Astrocyte (in vitro differentiated cells and primary cell): Measurements from ENCODE around the gene KIAA1614. TPM values are rescaled to one million over a fixed set of nuclear protein-coding genes. Genes with fewer than 3 reads are reported as not detected.

Experiments used
- DNase-seq: peaks from one replicate; pipeline ENCODE4 v3.0.0-alpha.2; 2010; ENCODE audit warnings: low read depth
- FAIRE-seq: peaks from 2 replicates; lab custom pipeline; 2011; peaks lifted over from hg19 to GRCh38; lab: Jason Lieb, UNC
- H2AFZ ChIP-seq: 2 replicates; pipeline ENCODE4 v1.6.0; 2012; ENCODE audit warnings: low read depth, low read length, inconsistent platforms
- H3K27ac ChIP-seq: 2 replicates; pipeline ENCODE4 v1.5.1; 2011; ENCODE audit warnings: low read depth, low read length, inconsistent platforms
- H3K27me3 ChIP-seq: 2 replicates; pipeline ENCODE4 v1.6.0; 2011; ENCODE audit warnings: low read length, inconsistent platforms; ENCODE audit not compliant: insufficient read depth
- H3K36me3 ChIP-seq: 2 replicates; pipeline ENCODE4 v1.5.1; 2011; ENCODE audit warnings: low read length, inconsistent platforms; ENCODE audit not compliant: insufficient read depth
- H3K4me1 ChIP-seq: 2 replicates; pipeline ENCODE4 v1.5.1; 2011; ENCODE audit warnings: low read length, inconsistent platforms; ENCODE audit not compliant: insufficient read depth
- H3K4me2 ChIP-seq: 2 replicates; pipeline ENCODE4 v1.6.0; 2012; ENCODE audit warnings: low read length, inconsistent platforms
- H3K4me3 ChIP-seq: 2 replicates; pipeline ENCODE4 v1.5.1; 2011; ENCODE audit warnings: low read depth, mild to moderate bottlenecking, low read length, inconsistent platforms; ENCODE audit not compliant: insufficient read depth
- H3K79me2 ChIP-seq: 2 replicates; pipeline ENCODE4 v1.6.0; 2012; ENCODE audit warnings: mild to moderate bottlenecking, low read length, inconsistent platforms; ENCODE audit not compliant: insufficient read depth
- H3K9ac ChIP-seq: 2 replicates; pipeline ENCODE4 v1.6.0; 2012; ENCODE audit warnings: mild to moderate bottlenecking, low read length, inconsistent platforms
- H3K9me3 ChIP-seq: 2 replicates; pipeline ENCODE4 v1.5.1; 2012; ENCODE audit warnings: low read depth, mild to moderate bottlenecking, low read length, inconsistent platforms; ENCODE audit not compliant: insufficient read depth
- H4K20me1 ChIP-seq: 2 replicates; pipeline ENCODE4 v1.6.0; 2012; ENCODE audit warnings: low read length, inconsistent platforms; ENCODE audit not compliant: insufficient read depth
- H3K27ac Mint-ChIP-seq: one replicate; pipeline ENCODE4 v1.8.0; 2021; ENCODE audit warnings: mild to moderate bottlenecking, mixed read lengths; ENCODE audit not compliant: unreplicated experiment
- H3K27me3 Mint-ChIP-seq: one replicate; pipeline ENCODE4 v1.8.0; 2021; ENCODE audit warnings: low read depth, mixed read lengths; ENCODE audit not compliant: unreplicated experiment
- H3K36me3 Mint-ChIP-seq: one replicate; pipeline ENCODE4 v1.8.0; 2021; ENCODE audit warnings: low read depth, mixed read lengths; ENCODE audit not compliant: unreplicated experiment
- H3K4me1 Mint-ChIP-seq: one replicate; pipeline ENCODE4 v1.8.0; 2021; ENCODE audit warnings: low read depth, mixed read lengths; ENCODE audit not compliant: unreplicated experiment
- H3K4me3 Mint-ChIP-seq: one replicate; pipeline ENCODE4 v1.8.0; 2021; ENCODE audit warnings: mild to moderate bottlenecking, moderate library complexity, mixed read lengths; ENCODE audit not compliant: unreplicated experiment
- H3K9me3 Mint-ChIP-seq: one replicate; pipeline ENCODE4 v1.8.0; 2021; ENCODE audit warnings: mild to moderate bottlenecking, mixed read lengths; ENCODE audit not compliant: unreplicated experiment
- CTCF ChIP-seq: IDR thresholded peaks from 2 replicates; pipeline ENCODE4 v1.5.1; 2011; ENCODE audit warnings: low read depth, mild to moderate bottlenecking, inconsistent platforms, low read length, moderate library complexity; ENCODE audit not compliant: insufficient read depth
- EZH2 ChIP-seq: IDR thresholded peaks from 2 replicates; pipeline ENCODE4 v1.6.1; 2012; ENCODE audit warnings: mild to moderate bottlenecking, low read length, inconsistent platforms; ENCODE audit not compliant: insufficient read depth
- total RNA-seq: library from RNA; stranded (reverse); gene quantifications from 2 replicates; pipeline ENCODE4 v1.2.1, GENCODE V29; 2021

The KIAA1614 gene
- total RNA-seq, 1 donor from 2014 or later = 0.84 TPM

- no peak overlapping the region for H3K27ac Mint-ChIP-seq
- H4K20me1 ChIP-seq = peaks cover 2% of the 10 kb centered on the region
- H3K4me3 Mint-ChIP-seq = no peak overlapping the region
- H3K4me1 ChIP-seq = peaks cover 5% of the 10 kb centered on the region
- no peak overlapping the region for H3K27ac ChIP-seq
- no peak for TF ChIP-seq EZH2
- no peak for TF ChIP-seq CTCF
- FAIRE-seq = no peak
- H3K27me3 ChIP-seq = no peaks in the 10 kb centered on the region
- H3K9me3 Mint-ChIP-seq = no peaks in the 10 kb centered on the region
- no peak overlapping the region for H3K4me2 ChIP-seq
- H3K36me3 ChIP-seq = no peaks in the 10 kb centered on the region
- H2AFZ ChIP-seq = no peak overlapping the region
- H3K36me3 Mint-ChIP-seq = peaks cover 2% of the 10 kb centered on the region
- peaks cover 14% of the 10 kb centered on the region for H3K27me3 Mint-ChIP-seq
- DNase-seq = no peak
- no peaks in the 10 kb centered on the region for H3K9me3 ChIP-seq
- no peak overlapping the region for H3K4me3 ChIP-seq
- H3K9ac ChIP-seq = no peak overlapping the region
- H3K79me2 ChIP-seq = no peaks in the 10 kb centered on the region
- H3K4me1 Mint-ChIP-seq = peaks cover 26% of the 10 kb centered on the region
These were observed 9.4 kb downstream of the KIAA1614 start for GRCh38 chr1:180921891-180922630.

GRCh38 chr1:180922631-180923015 lies 9.9 kb downstream of the KIAA1614 start:
- DNase-seq (no peak), FAIRE-seq (no peak)
- Histone ChIP-seq H3K79me2 (no peaks in the 10 kb centered on the region), H3K27ac (no peak overlapping the region), H3K4me3 (no peak overlapping the region), H3K4me1 (peaks cover 5% of the 10 kb centered on the region), H3K4me2 (no peak overlapping the region), H3K9ac (no peak overlapping the region), H4K20me1 (peaks cover 5% of the 10 kb centered on the region), H3K9me3 (no peaks in the 10 kb centered on the region), H3K27me3 (no peaks in the 10 kb centered on the region), H3K36me3 (no peaks in the 10 kb centered on the region), H2AFZ (no peak overlapping the region)
- no peak overlapping the region for H3K4me3 Mint-ChIP-seq
- H3K9me3 Mint-ChIP-seq = no peaks in the 10 kb centered on the region
- peak overlapping the region; percentile 19 for H3K27ac Mint-ChIP-seq
- H3K4me1 Mint-ChIP-seq = peaks cover 26% of the 10 kb centered on the region
- no peak for TF ChIP-seq CTCF
- peaks cover 13% of the 10 kb centered on the region for H3K27me3 Mint-ChIP-seq
- H3K36me3 Mint-ChIP-seq = peaks cover 2% of the 10 kb centered on the region
